ENCODE data around the gene TMEM203. TPM values are rescaled to one million over a fixed set of nuclear protein-coding genes. Genes with fewer than 3 reads are reported as not detected.
"Not testable (repeated sequence)": the region's sequence is repeated elsewhere in the genome, so short reads cannot be mapped to it uniquely, and the experiment has no call there.

Gene TMEM203
- total and polyA plus RNA-seq, 4 donors = 21.5 to 27.5 (median 25.8) TPM

- H3K27ac ChIP-seq (ENCODE audit: low read depth in 1 of 2, low read length in 2 of 2) = no peak overlapping the region
- intact Hi-C loops (cut with DNase I) = no loop called here
- H3K4me3 ChIP-seq (ENCODE audit: low read length in 2 of 2) = peak overlapping the region; percentile 65 to 86
- no peaks in the 10 kb centered on the region for H3K4me1 ChIP-seq (ENCODE audit: control insufficient read depth in 1 of 2, insufficient read depth in 2 of 2, low read length in 2 of 2)
- H3K27me3 ChIP-seq (ENCODE audit: control insufficient read depth in 1 of 2, insufficient read depth in 2 of 2, low read length in 1 of 2) = peaks cover 0 to 2% of the 10 kb centered on the region in 2 donors
- ATAC-seq (ENCODE audit: low FRiP score) (no peak), DNase-seq (no peak)
- WGBS, 2 donors = 70 to 74% methylated on average over 36 of the region's 36 CpGs
- H3K36me3 ChIP-seq (ENCODE audit: control insufficient read depth in 1 of 2, insufficient read depth in 2 of 2, low read length in 1 of 2) = no peaks in the 10 kb centered on the region
- H3K9me3 ChIP-seq (ENCODE audit: control insufficient read depth, low read length) = no peaks in the 10 kb centered on the region
Measured at GRCh38 chr9:137242269-137243203, 37.1 kb upstream of the TMEM203 start.

DNA sequence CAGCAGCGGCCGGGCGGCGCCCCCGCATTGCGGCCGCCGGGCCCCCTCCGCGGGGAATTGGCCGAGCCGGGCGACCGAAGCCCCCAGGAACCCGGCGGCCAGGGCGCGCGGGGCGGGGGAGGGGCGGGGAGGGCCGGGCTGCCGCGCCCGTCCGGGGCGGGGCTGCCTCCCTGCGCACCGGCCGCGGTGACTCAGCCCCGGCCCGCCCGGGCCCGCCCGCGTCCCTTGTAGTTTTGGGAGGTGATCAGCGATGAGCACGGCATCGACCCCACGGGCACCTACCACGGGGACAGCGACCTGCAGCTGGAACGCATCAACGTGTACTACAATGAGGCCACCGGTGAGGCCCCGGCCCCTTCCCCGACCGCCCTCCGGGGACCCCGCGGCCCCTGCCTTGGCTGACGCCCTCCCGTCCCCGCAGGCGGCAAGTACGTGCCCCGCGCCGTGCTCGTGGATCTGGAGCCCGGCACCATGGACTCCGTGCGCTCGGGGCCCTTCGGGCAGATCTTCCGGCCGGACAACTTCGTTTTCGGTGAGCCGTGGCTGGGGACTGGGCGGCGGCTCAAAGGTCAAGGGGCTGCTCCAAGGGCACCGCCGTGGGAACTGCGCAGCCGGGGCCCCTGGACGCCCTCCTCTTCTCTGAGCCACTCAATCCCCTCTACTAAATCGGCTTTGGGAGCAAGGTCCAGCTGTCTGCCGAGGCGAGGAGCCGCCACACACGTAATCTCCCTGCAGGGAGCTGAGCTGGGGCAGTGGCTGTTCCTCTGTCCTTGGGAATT, 36.2 kb upstream of the TMEM203 start:
- ATAC-seq (ENCODE audit: low FRiP score) (peak; percentile 31), DNase-seq (peak; percentile 78 to 90)
- Histone ChIP-seq H3K9me3 (ENCODE audit: control insufficient read depth, low read length) (no peaks in the 10 kb centered on the region), H3K27me3 (ENCODE audit: control insufficient read depth in 1 of 2, insufficient read depth in 2 of 2, low read length in 1 of 2) (peaks cover 0 to 2% of the 10 kb centered on the region in 2 donors), H3K4me1 (ENCODE audit: control insufficient read depth in 1 of 2, insufficient read depth in 2 of 2, low read length in 2 of 2) (no peaks in the 10 kb centered on the region), H3K4me3 (ENCODE audit: low read length in 2 of 2) (peak overlapping the region; percentile 65 to 86), H3K36me3 (ENCODE audit: control insufficient read depth in 1 of 2, insufficient read depth in 2 of 2, low read length in 1 of 2) (no peaks in the 10 kb centered on the region), H3K27ac (ENCODE audit: low read depth in 1 of 2, low read length in 2 of 2) (peak overlapping the region in 1 of 2 donors; percentile 76)
- 1% methylated on average over 47 to 83 of the region's 83 CpGs for WGBS, 2 donors
- intact Hi-C loops (cut with DNase I) = loop anchor here in 1 of 2 donors (2.0 kb wide), 1 partner anchor 13 kb away; the partner anchor contains the start of gene NELFB

DNA sequence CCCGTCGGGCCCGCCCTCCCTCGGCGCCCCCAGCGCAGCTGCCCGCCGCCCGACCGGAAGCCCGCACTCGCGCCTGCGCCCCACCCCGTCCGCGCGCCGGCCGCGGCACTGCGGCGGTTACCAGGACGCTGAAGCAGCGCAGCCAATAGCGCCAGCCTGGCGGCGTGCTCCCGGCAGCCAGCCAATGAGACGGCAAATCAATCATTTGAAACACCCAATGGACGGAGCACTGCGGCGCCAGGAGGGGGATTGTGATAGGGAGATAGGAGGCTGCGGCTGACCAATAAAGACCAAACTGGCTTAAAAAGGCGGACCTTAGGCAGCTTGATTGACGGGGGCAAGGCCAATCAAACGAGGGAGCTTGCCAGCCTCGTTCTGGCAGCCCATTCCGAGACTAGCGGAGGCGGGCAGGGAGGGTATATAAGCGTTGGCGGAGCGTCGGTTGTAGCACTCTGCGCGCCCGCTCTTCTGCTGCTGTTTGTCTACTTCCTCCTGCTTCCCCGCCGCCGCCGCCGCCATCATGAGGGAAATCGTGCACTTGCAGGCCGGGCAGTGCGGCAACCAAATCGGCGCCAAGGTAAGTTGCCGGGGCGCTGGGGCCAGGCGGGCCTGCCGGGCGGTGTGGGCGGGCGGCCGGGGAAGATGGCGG, 35.5 kb upstream of the TMEM203 start, which contains the start of gene TUBB4B:
Gene TUBB4B, plus strand, starts transcription at position 447 of the 649 bp plus-strand sequence. Its CDS starts 74 bp downstream, at position 521.
- Histone ChIP-seq H3K4me1 (ENCODE audit: control insufficient read depth in 1 of 2, insufficient read depth in 2 of 2, low read length in 2 of 2) (no peaks in the 10 kb centered on the region), H3K9me3 (ENCODE audit: control insufficient read depth, low read length) (no peaks in the 10 kb centered on the region), H3K27ac (ENCODE audit: low read depth in 1 of 2, low read length in 2 of 2) (peak within 1 kb of the TSS in 1 of 2 donors; percentile 76), H3K4me3 (ENCODE audit: low read length in 2 of 2) (peak within 1 kb of the TSS; percentile 65 to 86), H3K36me3 (ENCODE audit: control insufficient read depth in 1 of 2, insufficient read depth in 2 of 2, low read length in 1 of 2) (no peaks in the 10 kb centered on the region), H3K27me3 (ENCODE audit: control insufficient read depth in 1 of 2, insufficient read depth in 2 of 2, low read length in 1 of 2) (peaks cover 0 to 2% of the 10 kb centered on the region in 2 donors)
- peak; percentile 95 for ATAC-seq (ENCODE audit: low FRiP score)
- WGBS, 2 donors = 0 to 1% methylated on average over 44 to 67 of the region's 67 CpGs
- intact Hi-C loops (cut with DNase I) = loop anchor here in 1 of 2 donors (2.0 kb wide), 1 partner anchor 14 kb away; the partner anchor contains the start of gene NELFB
- peak; percentile 99 to 100 for DNase-seq

GRCh38 chr9:137240318-137240840, 34.9 kb upstream of the TMEM203 start:
- Histone ChIP-seq H3K27me3 (ENCODE audit: control insufficient read depth in 1 of 2, insufficient read depth in 2 of 2, low read length in 1 of 2) (peaks cover 0 to 2% of the 10 kb centered on the region in 2 donors), H3K36me3 (ENCODE audit: control insufficient read depth in 1 of 2, insufficient read depth in 2 of 2, low read length in 1 of 2) (no peaks in the 10 kb centered on the region), H3K9me3 (ENCODE audit: control insufficient read depth, low read length) (no peaks in the 10 kb centered on the region), H3K4me1 (ENCODE audit: control insufficient read depth in 1 of 2, insufficient read depth in 2 of 2, low read length in 2 of 2) (no peaks in the 10 kb centered on the region), H3K4me3 (ENCODE audit: low read length in 2 of 2) (peak overlapping the region; percentile 27 to 53), H3K27ac (ENCODE audit: low read depth in 1 of 2, low read length in 2 of 2) (peak overlapping the region in 1 of 2 donors; percentile 66)
- 0 to 1% methylated on average over 42 to 58 of the region's 58 CpGs for WGBS, 2 donors
- DNase-seq (peak; percentile 89 to 93), ATAC-seq (ENCODE audit: low FRiP score) (peak; percentile 54)
- intact Hi-C loops (cut with DNase I) = loop anchor here in 1 of 2 donors (2.0 kb wide), 1 partner anchor 14 kb away; the partner anchor contains the start of gene NELFB

DNA sequence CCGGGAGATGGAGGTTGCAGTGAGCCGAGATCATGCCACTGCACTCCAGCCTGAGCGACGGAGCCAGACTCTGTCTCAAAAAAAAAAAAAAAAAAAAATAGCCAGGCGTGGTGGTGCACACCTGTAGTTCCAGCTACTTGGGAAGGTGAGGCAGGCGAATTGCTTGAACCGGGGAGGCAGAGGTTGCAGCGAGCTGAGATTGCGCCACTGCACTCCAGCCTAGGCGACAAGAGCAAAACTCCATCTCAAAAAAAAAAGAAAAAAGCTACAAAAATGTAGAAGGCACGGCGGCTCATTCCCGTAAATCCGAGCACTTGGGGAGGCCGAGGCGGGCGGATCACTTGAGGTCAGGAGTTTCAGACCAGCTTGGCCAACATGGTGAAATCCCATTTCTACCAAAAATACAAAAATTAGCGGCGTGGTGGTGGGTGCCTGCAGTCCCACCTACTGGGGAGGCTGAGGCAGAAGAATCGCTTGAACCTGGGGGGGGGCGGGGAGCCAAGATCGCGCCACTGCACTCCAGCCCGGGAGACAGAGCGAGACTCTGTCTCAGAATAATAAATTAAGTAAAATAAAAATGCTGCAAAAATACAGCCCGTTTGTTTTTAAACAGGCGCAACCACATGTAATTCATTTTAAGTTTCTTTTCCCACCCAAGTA, 34.2 kb upstream of the TMEM203 start:
- H3K9me3 ChIP-seq (ENCODE audit: control insufficient read depth, low read length); DNase-seq; H3K4me1 ChIP-seq (ENCODE audit: control insufficient read depth in 1 of 2, insufficient read depth in 2 of 2, low read length in 2 of 2); H3K27ac ChIP-seq (ENCODE audit: low read depth in 1 of 2, low read length in 2 of 2); H3K27me3 ChIP-seq (ENCODE audit: control insufficient read depth in 1 of 2, insufficient read depth in 2 of 2, low read length in 1 of 2); ATAC-seq (ENCODE audit: low FRiP score); H3K36me3 ChIP-seq (ENCODE audit: control insufficient read depth in 1 of 2, insufficient read depth in 2 of 2, low read length in 1 of 2): not testable (repeated sequence)
- intact Hi-C loops (cut with DNase I) = loop anchor here in 1 of 2 donors (2.0 kb wide), 1 partner anchor 15 kb away; the partner anchor contains the start of gene NELFB
- 48 to 51% methylated on average over 25 to 27 of the region's 27 CpGs for WGBS, 2 donors
- peak overlapping the region; percentile 27 to 53 for H3K4me3 ChIP-seq (ENCODE audit: low read length in 2 of 2)

GRCh38 chr9:137237759-137238726, 32.6 kb upstream of the TMEM203 start:
- H3K9me3 ChIP-seq (ENCODE audit: control insufficient read depth, low read length) = no peaks in the 10 kb centered on the region
- WGBS, 2 donors = 83 to 86% methylated on average over 12 to 13 of the region's 13 CpGs
- no peaks in the 10 kb centered on the region for H3K36me3 ChIP-seq (ENCODE audit: control insufficient read depth in 1 of 2, insufficient read depth in 2 of 2, low read length in 1 of 2)
- no peak overlapping the region for H3K27ac ChIP-seq (ENCODE audit: low read depth in 1 of 2, low read length in 2 of 2)
- ATAC-seq (ENCODE audit: low FRiP score) (no peak), DNase-seq (no peak)
- H3K27me3 ChIP-seq (ENCODE audit: control insufficient read depth in 1 of 2, insufficient read depth in 2 of 2, low read length in 1 of 2) = peaks cover 0 to 2% of the 10 kb centered on the region in 2 donors
- no peak overlapping the region for H3K4me3 ChIP-seq (ENCODE audit: low read length in 2 of 2)
- intact Hi-C loops (cut with DNase I) = no loop called here
- H3K4me1 ChIP-seq (ENCODE audit: control insufficient read depth in 1 of 2, insufficient read depth in 2 of 2, low read length in 2 of 2) = no peaks in the 10 kb centered on the region

GRCh38 chr9:137236936-137237421, 31.5 kb upstream of the TMEM203 start:
- no peak overlapping the region for H3K4me3 ChIP-seq (ENCODE audit: low read length in 2 of 2)
- peaks cover 0 to 2% of the 10 kb centered on the region in 2 donors for H3K27me3 ChIP-seq (ENCODE audit: control insufficient read depth in 1 of 2, insufficient read depth in 2 of 2, low read length in 1 of 2)
- ATAC-seq (ENCODE audit: low FRiP score) (no peak), DNase-seq (no peak)
- intact Hi-C loops (cut with DNase I) = no loop called here
- WGBS, 2 donors = 50 to 63% methylated on average over 9 to 11 of the region's 11 CpGs
- H3K4me1 ChIP-seq (ENCODE audit: control insufficient read depth in 1 of 2, insufficient read depth in 2 of 2, low read length in 2 of 2) = no peaks in the 10 kb centered on the region
- no peaks in the 10 kb centered on the region for H3K36me3 ChIP-seq (ENCODE audit: control insufficient read depth in 1 of 2, insufficient read depth in 2 of 2, low read length in 1 of 2)
- no peaks in the 10 kb centered on the region for H3K9me3 ChIP-seq (ENCODE audit: control insufficient read depth, low read length)
- no peak overlapping the region for H3K27ac ChIP-seq (ENCODE audit: low read depth in 1 of 2, low read length in 2 of 2)
